Measurements from ENCODE around the gene CEPT1. TPM values are rescaled to one million over a fixed set of nuclear protein-coding genes. Genes with fewer than 3 reads are reported as not detected.
"Not testable (repeated sequence)": the region's sequence is repeated elsewhere in the genome, so short reads cannot be mapped to it uniquely, and the experiment has no call there.

CEPT1 gene
- total RNA-seq, 3 donors from 2014 or later: 24.1 to 33.5 (median 31.5) TPM

DNA sequence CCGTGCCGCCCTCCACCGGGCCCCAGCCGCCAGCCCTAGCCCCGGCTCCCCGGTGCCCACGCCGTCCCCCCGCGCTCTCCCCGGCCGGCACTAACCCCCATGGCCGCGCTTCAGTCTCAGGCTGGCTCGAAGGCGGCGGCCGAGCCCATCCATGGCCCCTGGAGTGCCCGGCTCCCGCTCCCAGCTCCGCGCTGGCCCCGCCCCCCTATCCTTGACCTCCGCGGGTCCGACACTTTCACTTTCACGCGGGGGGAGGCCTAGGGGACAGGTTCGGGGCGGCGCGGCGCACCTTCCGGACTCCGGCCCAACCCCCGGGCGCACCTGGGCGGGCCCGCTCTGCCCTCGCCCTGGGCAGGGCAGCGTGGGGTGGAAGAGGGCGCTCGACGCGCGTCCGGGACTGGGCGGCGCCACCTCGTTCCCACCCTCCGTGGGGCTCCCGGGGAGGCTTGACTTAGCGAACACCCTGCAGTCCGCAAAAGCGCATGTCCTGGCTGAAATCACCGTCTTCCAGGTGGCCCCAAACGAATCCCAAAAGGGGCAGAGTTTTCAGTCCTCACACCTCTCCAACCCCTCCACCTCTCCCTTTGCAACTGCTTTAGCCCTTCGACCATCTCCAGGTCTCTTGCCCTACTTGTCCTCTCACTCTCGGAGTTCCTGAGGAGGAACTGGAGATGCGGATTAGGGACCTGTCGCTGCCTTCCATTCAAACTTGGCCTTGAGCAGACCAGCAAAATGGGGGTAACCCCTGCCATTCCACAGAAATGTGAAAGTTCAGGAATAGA, 64.4 kb downstream of the CEPT1 start:
- ATAC-seq: peak; percentile 58 to 65
- no peaks in the 10 kb centered on the region for H3K9me3 Mint-ChIP-seq
- H3K4me1 Mint-ChIP-seq (ENCODE audit: low read depth): peaks cover 67% of the 10 kb centered on the region
- H3K36me3 Mint-ChIP-seq (ENCODE audit: insufficient read depth): peaks cover 5% of the 10 kb centered on the region
- DNase-seq: peak; percentile 70
- H3K27me3 Mint-ChIP-seq (ENCODE audit: low read depth): no peaks in the 10 kb centered on the region
- peak overlapping the region; percentile 100 for H3K4me3 Mint-ChIP-seq

DNA sequence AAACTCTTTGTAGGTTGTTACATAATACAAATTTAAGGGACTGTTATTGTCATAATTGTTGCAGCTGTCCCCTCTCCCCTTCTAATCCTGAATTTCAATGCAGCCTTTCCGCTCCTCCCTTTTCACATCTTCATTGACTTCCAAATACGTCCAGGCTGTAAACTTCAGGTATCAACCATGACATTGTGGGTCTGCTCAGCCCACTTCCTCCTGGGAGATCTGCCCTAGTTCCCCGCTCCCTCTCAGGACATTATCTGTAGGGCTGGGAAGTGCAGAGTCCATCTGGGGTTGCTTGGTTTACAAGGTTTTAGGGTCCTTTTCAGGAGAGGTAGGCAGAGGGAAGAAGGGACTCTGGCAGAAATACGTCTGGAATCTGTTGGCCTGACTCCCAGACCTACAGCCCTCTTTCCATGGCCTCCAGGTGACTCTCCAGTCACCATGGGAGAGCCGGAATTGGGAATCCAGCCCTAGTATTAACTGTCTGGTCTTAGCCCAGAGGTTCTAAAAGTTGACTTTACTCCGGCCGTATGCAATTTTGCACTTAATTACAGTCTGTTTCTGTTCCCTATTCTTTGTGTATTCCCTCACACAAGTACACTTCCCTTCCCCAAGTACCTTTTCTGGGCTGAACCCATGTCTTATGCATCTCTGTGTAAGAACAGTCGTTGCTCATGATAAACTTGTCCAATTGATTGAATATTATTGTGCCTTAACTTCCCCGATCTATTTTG, 65.1 kb downstream of the CEPT1 start:
- H3K36me3 Mint-ChIP-seq (ENCODE audit: insufficient read depth): peaks cover 2% of the 10 kb centered on the region
- peak overlapping the region; percentile 100 for H3K4me3 Mint-ChIP-seq
- DNase-seq (no peak), ATAC-seq (no peak)
- H3K9me3 Mint-ChIP-seq: no peaks in the 10 kb centered on the region
- peaks cover 68% of the 10 kb centered on the region for H3K4me1 Mint-ChIP-seq (ENCODE audit: low read depth)
- no peaks in the 10 kb centered on the region for H3K27me3 Mint-ChIP-seq (ENCODE audit: low read depth)

DNA sequence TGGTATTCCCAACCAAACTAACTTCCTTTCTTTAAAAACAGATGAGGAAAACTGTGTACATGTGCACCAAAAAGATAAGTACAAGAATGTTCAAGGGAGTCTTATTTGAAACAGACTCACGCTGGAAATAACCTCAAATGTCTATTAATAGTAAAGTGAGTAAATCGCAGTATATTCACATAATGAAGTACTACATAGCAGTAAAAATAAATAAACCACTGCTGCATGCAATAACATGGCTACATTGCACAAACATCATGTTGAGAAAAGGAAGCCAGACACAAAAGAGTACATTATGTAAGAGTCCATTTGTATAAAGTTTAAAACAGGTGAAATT, 65.7 kb downstream of the CEPT1 start:
- no peaks in the 10 kb centered on the region for H3K36me3 Mint-ChIP-seq (ENCODE audit: insufficient read depth)
- no peak for DNase-seq
- H3K4me1 Mint-ChIP-seq (ENCODE audit: low read depth): peaks cover 67% of the 10 kb centered on the region
- peak overlapping the region; percentile 100 for H3K4me3 Mint-ChIP-seq
- no peaks in the 10 kb centered on the region for H3K27me3 Mint-ChIP-seq (ENCODE audit: low read depth)
- H3K9me3 Mint-ChIP-seq: no peaks in the 10 kb centered on the region
- no peak for ATAC-seq

DNA sequence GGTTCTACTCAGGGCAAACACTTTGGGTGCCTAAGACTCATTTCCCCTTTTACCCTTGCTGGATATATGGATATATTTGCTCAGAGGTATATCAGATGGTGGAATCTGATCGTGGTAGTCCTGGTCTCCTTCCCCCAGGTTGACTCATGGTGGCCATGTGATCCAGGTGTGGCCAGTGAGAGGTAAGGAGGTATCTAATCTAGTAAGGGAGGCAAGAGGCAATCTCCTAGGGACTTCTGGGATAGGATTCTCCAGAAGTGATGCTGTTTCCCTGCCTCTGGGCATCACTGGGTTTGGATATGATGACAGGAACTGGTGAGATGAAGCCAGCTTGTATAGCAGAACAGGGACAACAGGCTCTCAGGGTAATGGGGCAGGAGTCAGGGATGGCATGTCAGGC, 68.9 kb downstream of the CEPT1 start:
- H3K36me3 Mint-ChIP-seq (ENCODE audit: insufficient read depth): no peaks in the 10 kb centered on the region
- H3K9me3 Mint-ChIP-seq: no peaks in the 10 kb centered on the region
- H3K4me1 Mint-ChIP-seq (ENCODE audit: low read depth): peaks cover 61% of the 10 kb centered on the region
- no peak overlapping the region for H3K4me3 Mint-ChIP-seq
- no peaks in the 10 kb centered on the region for H3K27me3 Mint-ChIP-seq (ENCODE audit: low read depth)
- no peak for DNase-seq
- ATAC-seq: no peak

DNA sequence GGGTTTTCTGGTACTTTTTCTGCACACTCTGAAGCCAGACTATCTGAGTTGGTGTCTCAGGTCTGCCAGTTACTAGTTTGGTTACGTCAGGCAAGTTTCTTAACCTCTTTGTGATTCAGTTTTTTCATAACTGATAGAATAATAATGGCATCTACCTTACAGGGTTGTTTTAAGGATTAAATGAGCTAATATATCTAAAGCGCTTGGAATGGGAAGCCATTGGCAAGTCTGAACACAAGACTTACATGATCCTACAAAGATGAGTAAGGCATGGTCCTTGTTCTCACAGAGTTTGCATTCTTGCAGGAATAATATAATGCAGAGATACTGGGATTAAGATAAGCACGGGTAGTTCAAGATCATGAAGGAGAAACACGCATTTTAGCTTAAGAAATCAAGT, 69.6 kb downstream of the CEPT1 start:
- Mint-ChIP-seq H3K4me3 (no peak overlapping the region), H3K4me1 (ENCODE audit: low read depth) (peaks cover 66% of the 10 kb centered on the region), H3K36me3 (ENCODE audit: insufficient read depth) (no peaks in the 10 kb centered on the region), H3K9me3 (no peaks in the 10 kb centered on the region), H3K27me3 (ENCODE audit: low read depth) (no peaks in the 10 kb centered on the region)
- no peak for DNase-seq
- ATAC-seq: no peak

DNA sequence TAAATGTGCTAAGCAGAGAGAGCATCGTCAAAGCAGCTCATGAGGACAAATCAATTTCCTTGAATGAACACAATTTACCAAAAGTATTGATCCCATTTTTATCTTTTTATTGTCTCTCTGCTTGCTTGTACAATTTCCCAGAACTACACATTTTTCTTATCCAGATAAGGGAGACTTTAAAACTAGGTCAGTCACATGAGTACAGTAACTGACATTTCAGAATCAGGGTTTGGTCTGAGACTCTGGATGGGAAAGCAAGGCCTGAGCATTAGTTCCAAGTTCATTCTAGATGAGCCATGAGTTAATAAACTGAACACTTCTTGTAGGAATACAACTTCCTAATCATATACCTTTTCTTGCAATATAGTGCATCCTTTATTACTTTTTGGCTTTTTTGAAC, 71.9 kb downstream of the CEPT1 start:
- H3K4me3 Mint-ChIP-seq: no peak overlapping the region
- no peaks in the 10 kb centered on the region for H3K36me3 Mint-ChIP-seq (ENCODE audit: insufficient read depth)
- H3K9me3 Mint-ChIP-seq: no peaks in the 10 kb centered on the region
- DNase-seq (no peak), ATAC-seq (no peak)
- no peaks in the 10 kb centered on the region for H3K27me3 Mint-ChIP-seq (ENCODE audit: low read depth)
- peaks cover 73% of the 10 kb centered on the region for H3K4me1 Mint-ChIP-seq (ENCODE audit: low read depth)

DNA sequence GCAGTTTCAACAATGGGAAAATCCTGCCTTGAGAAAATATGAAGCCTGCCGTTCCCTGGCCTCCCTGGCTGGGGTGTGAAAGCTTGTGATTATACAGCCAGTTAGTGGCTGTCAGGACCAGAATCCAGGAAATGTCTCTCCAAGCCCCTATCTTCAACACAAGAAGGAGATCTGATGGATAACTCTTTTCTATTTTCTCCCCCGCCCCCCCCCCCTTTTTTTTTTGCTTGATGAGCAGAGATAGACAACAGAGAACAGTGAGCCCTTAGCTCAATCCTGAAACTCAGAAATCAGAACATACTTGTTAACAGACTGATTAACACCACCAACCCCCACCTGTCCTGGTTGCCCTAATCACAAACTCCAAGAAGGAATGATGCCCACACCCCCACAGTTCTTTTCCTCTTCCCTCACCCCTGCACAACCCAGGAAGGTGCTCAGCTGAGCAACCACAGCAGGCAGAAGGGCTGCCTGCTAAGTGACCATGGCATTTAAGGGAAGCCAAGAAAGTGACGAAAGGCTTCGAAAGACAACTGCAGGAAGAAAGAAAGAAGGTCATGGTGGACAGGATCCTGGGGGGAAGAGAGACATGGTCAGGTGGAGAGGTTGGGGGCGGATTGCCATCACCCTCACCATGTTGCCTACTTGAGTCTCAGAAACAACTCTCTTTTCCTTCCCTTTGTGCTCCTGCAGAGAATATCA, 72.8 kb downstream of the CEPT1 start:
- Mint-ChIP-seq H3K36me3 (ENCODE audit: insufficient read depth) (peaks cover under 1% of the 10 kb centered on the region), H3K4me1 (ENCODE audit: low read depth) (peaks cover 79% of the 10 kb centered on the region), H3K4me3 (no peak overlapping the region), H3K9me3 (no peaks in the 10 kb centered on the region), H3K27me3 (ENCODE audit: low read depth) (no peaks in the 10 kb centered on the region)
- ATAC-seq (no peak), DNase-seq (no peak)

DNA sequence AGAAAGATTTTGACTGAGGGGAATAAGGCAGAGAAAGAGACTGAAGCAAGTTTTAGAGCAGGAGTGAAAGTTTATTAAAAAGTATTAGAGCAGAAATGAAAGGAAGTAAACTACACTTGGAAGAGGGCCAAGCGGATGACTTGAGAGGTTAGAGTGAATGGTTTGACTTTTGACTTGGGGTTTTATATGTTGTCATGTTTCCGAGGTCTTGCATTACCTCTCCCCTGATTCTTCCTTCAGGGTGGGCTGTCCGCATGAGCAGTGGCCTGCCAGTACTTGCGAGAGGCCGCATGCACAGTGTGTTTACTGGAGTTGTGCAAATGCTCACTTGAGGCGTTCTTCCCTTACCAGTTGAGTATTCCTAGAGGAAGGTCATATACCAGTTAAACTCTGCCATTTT, 73.4 kb downstream of the CEPT1 start:
- ATAC-seq (no peak), DNase-seq (no peak)
- Mint-ChIP-seq H3K4me3 (peak overlapping the region; percentile 11), H3K27me3 (ENCODE audit: low read depth) (no peaks in the 10 kb centered on the region), H3K4me1 (ENCODE audit: low read depth) (peaks cover 79% of the 10 kb centered on the region), H3K36me3 (ENCODE audit: insufficient read depth) (peaks cover 4% of the 10 kb centered on the region), H3K9me3 (no peaks in the 10 kb centered on the region)

DNA sequence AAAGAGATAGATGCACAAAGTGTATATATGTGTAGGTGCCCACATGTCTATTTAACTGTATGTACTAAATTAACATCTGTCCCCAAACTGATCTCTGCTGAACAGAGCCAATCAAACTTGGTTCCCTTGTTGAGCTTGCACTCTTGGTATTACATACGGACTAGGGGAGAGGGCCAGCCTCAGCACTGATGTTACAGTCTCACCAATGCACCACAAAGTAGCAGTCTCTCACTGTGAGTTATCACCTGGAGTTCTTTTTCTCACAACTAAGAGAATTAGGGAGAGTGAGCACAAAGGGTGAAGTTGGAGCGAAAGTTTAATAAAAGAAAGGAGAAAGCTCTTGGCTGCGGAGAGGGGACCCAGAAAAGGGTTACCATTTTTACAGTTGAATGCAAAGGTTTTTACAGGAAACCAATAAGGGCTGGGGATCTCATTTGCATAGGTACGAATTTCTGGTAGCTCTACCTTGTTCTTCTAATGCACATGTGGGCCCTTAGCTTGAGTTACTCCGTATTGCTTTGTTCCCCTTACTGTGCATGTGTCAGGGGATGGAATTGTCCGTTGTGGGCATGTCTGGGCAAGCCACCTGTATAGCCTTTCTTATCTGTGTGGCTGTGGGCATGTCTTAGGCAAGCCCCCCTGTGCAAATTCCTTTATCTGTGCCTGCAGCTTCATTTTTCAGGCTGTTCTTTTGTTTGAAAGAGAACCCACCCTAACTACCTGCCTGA, 74.2 kb downstream of the CEPT1 start:
- H3K9me3 Mint-ChIP-seq: peaks cover 3% of the 10 kb centered on the region
- ATAC-seq (no peak), DNase-seq (no peak)
- peaks cover 4% of the 10 kb centered on the region for H3K36me3 Mint-ChIP-seq (ENCODE audit: insufficient read depth)
- peak overlapping the region; percentile 64 for H3K4me3 Mint-ChIP-seq
- H3K27me3 Mint-ChIP-seq (ENCODE audit: low read depth): no peaks in the 10 kb centered on the region
- peaks cover 81% of the 10 kb centered on the region for H3K4me1 Mint-ChIP-seq (ENCODE audit: low read depth)

DNA sequence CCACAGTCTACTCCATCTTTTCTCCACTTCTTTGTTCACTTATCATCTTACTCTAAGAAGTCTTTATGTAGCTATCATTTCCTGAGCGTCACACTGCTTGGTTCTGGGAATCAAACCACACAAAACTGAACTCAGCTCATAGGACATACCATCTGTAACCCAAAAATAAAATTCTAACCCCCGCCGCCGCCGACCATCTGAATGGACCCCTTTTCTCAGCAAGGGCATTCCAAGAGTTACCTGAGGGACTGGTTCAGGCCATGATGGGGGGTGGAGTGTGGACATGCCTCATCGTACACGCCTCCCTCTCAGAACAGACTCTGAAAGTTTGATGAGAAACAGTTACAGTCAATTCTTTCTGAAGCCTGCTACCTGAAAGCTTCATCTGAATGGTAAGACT, 74.9 kb downstream of the CEPT1 start:
- ATAC-seq: peak; percentile 36 to 44
- H3K9me3 Mint-ChIP-seq: peaks cover 7% of the 10 kb centered on the region
- H3K27me3 Mint-ChIP-seq (ENCODE audit: low read depth): no peaks in the 10 kb centered on the region

DNA sequence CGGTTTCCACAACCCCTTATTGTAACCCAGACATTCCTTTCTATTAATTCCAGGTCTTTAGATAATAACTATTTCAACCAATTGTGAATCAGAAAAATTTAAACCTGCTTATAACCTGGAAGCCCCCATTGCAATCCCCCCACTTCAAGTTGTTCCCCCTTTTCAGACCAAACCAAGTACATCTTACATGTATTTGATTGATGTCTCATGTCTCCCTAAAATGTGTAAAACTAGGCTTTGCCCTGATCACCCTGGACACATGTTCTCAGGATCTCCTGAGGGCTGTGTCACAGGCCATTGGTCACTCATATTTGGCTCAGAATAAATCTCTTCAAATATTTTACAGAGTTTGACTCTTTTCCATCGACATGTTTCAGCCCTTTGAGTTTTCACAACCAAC, 75.3 kb downstream of the CEPT1 start:
- H3K36me3 Mint-ChIP-seq (ENCODE audit: insufficient read depth); ATAC-seq; H3K27me3 Mint-ChIP-seq (ENCODE audit: low read depth); H3K9me3 Mint-ChIP-seq; DNase-seq: not testable (repeated sequence)
- H3K4me3 Mint-ChIP-seq: peak overlapping the region; percentile 64
- peaks cover 88% of the 10 kb centered on the region for H3K4me1 Mint-ChIP-seq (ENCODE audit: low read depth)

More for the DNA sequence above, 74.9 kb downstream of the CEPT1 start:
- H3K36me3 Mint-ChIP-seq (ENCODE audit: insufficient read depth): peaks cover 7% of the 10 kb centered on the region
- H3K4me1 Mint-ChIP-seq (ENCODE audit: low read depth): peaks cover 85% of the 10 kb centered on the region
- DNase-seq: peak; percentile 58
- H3K4me3 Mint-ChIP-seq: peak overlapping the region; percentile 64

DNA sequence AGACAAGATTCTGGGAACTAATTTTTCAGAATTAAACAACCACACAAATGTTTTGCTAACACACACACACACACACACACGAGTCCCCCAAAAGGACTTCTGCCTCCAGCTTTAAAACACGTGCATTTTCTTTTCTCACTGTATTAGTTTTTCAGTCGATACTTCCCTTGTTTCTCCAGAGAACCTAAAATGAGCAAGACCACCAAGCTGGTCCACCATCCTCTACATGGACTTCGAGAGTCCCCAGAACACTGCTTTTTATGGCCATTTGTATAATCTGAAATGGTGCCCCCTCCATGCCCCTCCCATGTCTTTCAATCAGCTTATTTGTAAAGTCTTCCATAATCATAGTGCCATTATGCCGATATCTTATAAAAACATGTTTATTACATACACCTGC, 76.7 kb downstream of the CEPT1 start:
- peaks cover 7% of the 10 kb centered on the region for H3K36me3 Mint-ChIP-seq (ENCODE audit: insufficient read depth)
- DNase-seq: no peak
- peak overlapping the region; percentile 64 for H3K4me3 Mint-ChIP-seq
- ATAC-seq: no peak
- H3K4me1 Mint-ChIP-seq (ENCODE audit: low read depth): peaks cover 97% of the 10 kb centered on the region
- peaks cover 7% of the 10 kb centered on the region for H3K9me3 Mint-ChIP-seq
- H3K27me3 Mint-ChIP-seq (ENCODE audit: low read depth): no peaks in the 10 kb centered on the region

DNA sequence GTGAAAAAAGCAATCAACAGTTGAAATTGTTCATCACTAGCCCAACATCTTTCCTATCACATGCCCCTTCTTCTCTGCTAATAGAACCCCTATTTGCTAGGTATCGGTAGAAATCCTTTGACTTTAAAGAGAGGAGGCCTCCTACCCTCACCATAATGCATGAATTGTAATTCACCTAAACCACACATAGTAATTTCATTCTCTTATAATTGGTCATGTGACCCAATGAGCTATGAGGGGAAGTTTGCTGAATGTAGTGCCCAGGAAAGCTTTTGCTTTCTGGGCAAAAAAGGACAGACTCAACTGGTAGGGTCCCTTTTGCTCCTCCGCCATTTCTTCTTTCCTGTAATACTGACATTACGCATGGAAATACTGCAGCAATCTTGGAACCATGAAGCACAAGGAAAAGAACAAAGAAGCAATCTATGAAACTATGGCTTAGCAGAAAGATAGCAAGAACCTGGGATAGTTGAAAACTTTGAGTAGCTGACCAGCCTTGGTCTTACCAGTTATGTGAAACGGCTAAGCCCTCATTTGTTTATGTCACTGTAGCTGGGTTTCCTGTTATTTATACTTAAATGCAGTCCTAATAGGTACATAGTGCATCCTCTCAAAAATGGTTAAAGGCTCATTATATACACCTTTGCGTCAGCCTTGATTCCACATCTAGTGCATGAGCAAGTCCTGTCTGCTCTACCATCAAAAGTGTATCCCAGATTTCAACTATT, 77.3 kb downstream of the CEPT1 start:
- ATAC-seq: peak; percentile 13 to 16
- Mint-ChIP-seq H3K4me3 (peak overlapping the region; percentile 64), H3K4me1 (ENCODE audit: low read depth) (peaks cover 98% of the 10 kb centered on the region), H3K27me3 (ENCODE audit: low read depth) (no peaks in the 10 kb centered on the region), H3K36me3 (ENCODE audit: insufficient read depth) (peaks cover 7% of the 10 kb centered on the region), H3K9me3 (peaks cover 7% of the 10 kb centered on the region)
- no peak for DNase-seq

Data from activated T-cell treated with anti-CD3 and anti-CD28 coated beads, Interleukin-2, amount 50 U/mL, for 4 hours (primary cell).